Vein endothelial cell (primary cell): ENCODE data around the gene HAUS7. TPM values are rescaled to one million over a fixed set of nuclear protein-coding genes. Genes with fewer than 3 reads are reported as not detected.

ENCODE experiments used
- small RNA-seq: library from RNA; depleted of rRNA; stranded (forward); fragments of <200 nt; gene quantifications from one replicate; pipeline ENCODE3, GENCODE V24; 2012
- total RNA-seq: library from RNA; depleted of rRNA; stranded (reverse); fragments of >200 nt; gene quantifications from 2 replicates; pipeline ENCODE4 v1.2.3, GENCODE V29; 2012

HAUS7 gene
- total RNA-seq = 17.3 and 23.3 TPM in 2 replicates

GRCh38 chrX:153470411-153471363, at the start of gene HAUS7:
Gene HAUS7, minus strand, starts transcription at chrX:153470576. Its CDS starts 19 bp downstream, at chrX:153470557.

DNA sequence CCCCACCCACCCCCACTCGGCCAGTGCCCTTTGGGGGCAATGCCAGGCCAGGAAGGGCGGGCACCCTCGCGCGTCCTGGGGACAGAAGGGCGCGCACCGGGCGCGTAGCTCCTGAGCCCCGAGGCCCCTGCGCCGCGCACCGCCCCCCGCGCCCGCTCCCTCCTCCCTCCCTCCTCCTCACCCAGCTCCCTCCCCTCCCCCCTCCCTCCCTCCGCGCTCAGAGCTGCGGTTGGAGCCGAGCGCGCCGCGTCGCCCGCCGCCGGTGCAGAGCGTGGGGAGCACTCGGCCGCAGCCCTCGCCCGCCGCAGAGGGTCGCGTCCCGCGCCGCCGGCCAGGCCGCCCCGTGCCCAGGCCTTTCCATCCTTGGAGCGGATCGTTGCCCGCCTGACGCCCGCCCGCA, 47.0 kb upstream of the HAUS7 start, which contains the start of gene ATP2B3:
Gene ATP2B3, plus strand, starts transcription at position 220 of the 400 bp plus-strand sequence. CDS start 18,606 bp downstream, outside the sequence.

GRCh38 chrX:153494541-153495361, 24.4 kb upstream of the HAUS7 start, which contains the start of gene BGN:
Gene BGN, plus strand, starts transcription at chrX:153494980. Its CDS starts 9,652 bp downstream, at chrX:153504632.

GRCh38 chrX:153445856-153446635, 24.3 kb downstream of the HAUS7 start, which contains the start of gene TREX2:
Gene TREX2, minus strand, starts transcription at chrX:153446056. Its CDS starts 626 bp downstream, at chrX:153445430.

GRCh38 chrX:153411255-153411987, 59.0 kb downstream of the HAUS7 start, which contains the start of gene ZFP92:
Gene ZFP92, plus strand, starts transcription at chrX:153411472. Its CDS starts 6,851 bp downstream, at chrX:153418323.

GRCh38 chrX:153401133-153401764, 69.1 kb downstream of the HAUS7 start, which contains the start of gene PNMA6E:
Gene PNMA6E, minus strand, starts transcription at chrX:153401350. Its CDS starts 2,501 bp downstream, at chrX:153398849.

Small RNA genes lying within 50 kb of the gene (small RNA-seq; reads per million reads assigned to genes)
- not detected for gene RN7SL667P

Other genes starting within 250 kb of the HAUS7 start
- not detected in 2 replicates for gene PNMA6F, start 148.8 kb downstream of the HAUS7 start, total RNA-seq
- 8.9 and 9.1 TPM in 2 replicates for gene ZNF275, start 136.4 kb downstream of the HAUS7 start, total RNA-seq
- not detected in 2 replicates for gene PNMA6E, start 69.2 kb downstream of the HAUS7 start, total RNA-seq
- 0.33 and 0.57 TPM in 2 replicates for gene ZFP92, start 59.1 kb downstream of the HAUS7 start, total RNA-seq
- 2.0 and 5.9 TPM in 2 replicates for gene TREX2, start 24.5 kb downstream of the HAUS7 start, total RNA-seq
- gene BGN, start 24.4 kb upstream of the HAUS7 start, total RNA-seq = 71.8 and 339 TPM in 2 replicates
- gene ATP2B3, start 47.1 kb upstream of the HAUS7 start, total RNA-seq = not detected in 2 replicates
- gene CCNQ, start 128.6 kb upstream of the HAUS7 start, total RNA-seq = 34.7 and 38.2 TPM in 2 replicates
- 0.19 and 0.33 TPM in 2 replicates for gene DUSP9, start 176.6 kb upstream of the HAUS7 start, total RNA-seq
- not detected in 2 replicates for gene PNCK, start 203.2 kb upstream of the HAUS7 start, total RNA-seq
- gene SLC6A8, start 217.3 kb upstream of the HAUS7 start, total RNA-seq = 12.4 and 24.2 TPM in 2 replicates